H7 (cell line): ENCODE results near the gene ITCH. TPM values are rescaled to one million over a fixed set of nuclear protein-coding genes. Genes with fewer than 3 reads are reported as not detected.

ENCODE experiments used
- DNase-seq: peaks from one replicate; pipeline ENCODE4 v3.0.0; 2012
- H3K27me3 ChIP-seq: 2 replicates; pipeline ENCODE4 v1.6.0; 2011; ENCODE audit warnings: mild to moderate bottlenecking, low read length; ENCODE audit not compliant: control insufficient read depth, insufficient read depth
- H3K36me3 ChIP-seq: replicated peaks from 2 replicates; pipeline ENCODE4 v1.5.1; 2011; ENCODE audit warnings: low read length; ENCODE audit not compliant: control insufficient read depth, insufficient read depth
- H3K4me3 ChIP-seq: 2 replicates; pipeline ENCODE4 v1.5.1; 2011; ENCODE audit warnings: low read depth, mild to moderate bottlenecking, control low read depth, low read length, moderate library complexity; ENCODE audit not compliant: insufficient read depth
- total RNA-seq: library from RNA; depleted of rRNA; stranded (reverse); fragments of >200 nt; shearing (Covaris generic); gene quantifications from 2 replicates; pipeline ENCODE4 v1.2.3, GENCODE V29; 2014

ITCH gene
- total RNA-seq, 1 experiment from 2014 or later = 27.5 TPM

GRCh38 chr20:34535301-34535840 lies 172.3 kb downstream of the ITCH start:
- DNase-seq = no peak
- Histone ChIP-seq H3K4me3 (no peak overlapping the region), H3K27me3 (no peaks in the 10 kb centered on the region), H3K36me3 (peaks cover 30% of the 10 kb centered on the region)

- H3K27me3 ChIP-seq = no peaks in the 10 kb centered on the region
- H3K4me3 ChIP-seq = no peak overlapping the region
- DNase-seq = no peak
- peaks cover 31% of the 10 kb centered on the region for H3K36me3 ChIP-seq
Measured at GRCh38 chr20:34535857-34536256, 172.8 kb downstream of the ITCH start.

- H3K36me3 ChIP-seq = peaks cover 36% of the 10 kb centered on the region
- H3K27me3 ChIP-seq = no peaks in the 10 kb centered on the region
- H3K4me3 ChIP-seq = no peak overlapping the region
- DNase-seq = peak; percentile 76
Measured at GRCh38 chr20:34536798-34537394, 173.8 kb downstream of the ITCH start.

GRCh38 chr20:34537651-34538050 lies 174.6 kb downstream of the ITCH start:
- no peak for DNase-seq
- H3K36me3 ChIP-seq = peaks cover 34% of the 10 kb centered on the region

GRCh38 chr20:34538671-34539123 lies 175.6 kb downstream of the ITCH start:
- H3K4me3 ChIP-seq = no peak overlapping the region
- no peaks in the 10 kb centered on the region for H3K27me3 ChIP-seq
- peak; percentile 81 for DNase-seq
- H3K36me3 ChIP-seq = peaks cover 34% of the 10 kb centered on the region

More at GRCh38 chr20:34537651-34538050, 174.6 kb downstream of the ITCH start:
- Histone ChIP-seq H3K27me3 (no peaks in the 10 kb centered on the region), H3K4me3 (no peak overlapping the region)

- Histone ChIP-seq H3K4me3 (no peak overlapping the region), H3K27me3 (no peaks in the 10 kb centered on the region), H3K36me3 (peaks cover 28% of the 10 kb centered on the region)
- DNase-seq = no peak
Measured at GRCh38 chr20:34539756-34540155, 176.7 kb downstream of the ITCH start.

- peaks cover 20% of the 10 kb centered on the region for H3K36me3 ChIP-seq
- DNase-seq = no peak
- H3K27me3 ChIP-seq = no peaks in the 10 kb centered on the region
- no peak overlapping the region for H3K4me3 ChIP-seq
Measured at GRCh38 chr20:34540596-34541263, 177.7 kb downstream of the ITCH start.

- Histone ChIP-seq H3K4me3 (no peak overlapping the region), H3K27me3 (no peaks in the 10 kb centered on the region)
- no peak for DNase-seq
Measured at GRCh38 chr20:34541264-34541901, 178.3 kb downstream of the ITCH start.

GRCh38 chr20:34541917-34542316 lies 178.8 kb downstream of the ITCH start:
- Histone ChIP-seq H3K27me3 (no peaks in the 10 kb centered on the region), H3K4me3 (no peak overlapping the region), H3K36me3 (peaks cover 16% of the 10 kb centered on the region)
- DNase-seq = no peak

More at GRCh38 chr20:34541264-34541901, 178.3 kb downstream of the ITCH start:
- H3K36me3 ChIP-seq = peaks cover 19% of the 10 kb centered on the region

GRCh38 chr20:34542439-34542838 lies 179.4 kb downstream of the ITCH start:
- peaks cover 15% of the 10 kb centered on the region for H3K36me3 ChIP-seq
- H3K4me3 ChIP-seq = no peak overlapping the region
- no peak for DNase-seq
- H3K27me3 ChIP-seq = no peaks in the 10 kb centered on the region

- no peaks in the 10 kb centered on the region for H3K27me3 ChIP-seq
- peak; percentile 44 for DNase-seq
- peaks cover 12% of the 10 kb centered on the region for H3K36me3 ChIP-seq
- no peak overlapping the region for H3K4me3 ChIP-seq
Measured at GRCh38 chr20:34543463-34544056, 180.5 kb downstream of the ITCH start.

GRCh38 chr20:34544109-34544796 lies 181.2 kb downstream of the ITCH start:
- peaks cover 10% of the 10 kb centered on the region for H3K36me3 ChIP-seq
- H3K27me3 ChIP-seq = no peaks in the 10 kb centered on the region
- peak; percentile 85 for DNase-seq
- H3K4me3 ChIP-seq = peak overlapping the region; percentile 22; the same call in 1 of the 2 replicates

GRCh38 chr20:34546751-34547181 lies 183.7 kb downstream of the ITCH start:
- Histone ChIP-seq H3K4me3 (no peak overlapping the region), H3K27me3 (no peaks in the 10 kb centered on the region), H3K36me3 (no peaks in the 10 kb centered on the region)
- DNase-seq = peak; percentile 38
